HG03439 (cell line): Measurements from ENCODE around the gene MAP1B.

Experiments
- ATAC-seq: cut with Tn5 transposase; IDR thresholded peaks from one replicate; pipeline ENCODE4 v1.9.1; 2021; ENCODE audit warnings: mild to moderate bottlenecking, moderate library complexity; ENCODE audit not compliant: unreplicated experiment

The MAP1B gene

DNA sequence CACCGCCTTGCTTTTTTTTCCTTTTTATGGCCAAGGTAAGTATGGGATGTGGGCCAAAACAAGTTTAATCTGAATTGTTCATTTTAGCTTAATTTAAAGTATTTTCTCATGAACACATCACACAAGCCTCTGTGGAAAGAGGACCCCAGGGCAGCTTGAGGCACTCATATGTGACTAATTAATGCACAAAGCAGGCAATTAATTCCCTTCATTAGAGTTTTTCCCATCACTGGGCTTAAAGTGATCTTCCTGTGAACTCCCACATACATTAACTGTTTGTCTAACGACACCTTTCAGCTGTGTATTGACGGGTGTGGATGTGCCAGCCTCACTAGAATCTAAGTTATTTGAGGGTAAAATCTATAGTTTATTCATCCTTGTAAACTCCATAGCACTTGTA lies 109.5 kb downstream of the MAP1B start:
- ATAC-seq: no peak

GRCh38 chr5:72221099-72221498 lies 113.8 kb downstream of the MAP1B start:
- ATAC-seq: no peak

DNA sequence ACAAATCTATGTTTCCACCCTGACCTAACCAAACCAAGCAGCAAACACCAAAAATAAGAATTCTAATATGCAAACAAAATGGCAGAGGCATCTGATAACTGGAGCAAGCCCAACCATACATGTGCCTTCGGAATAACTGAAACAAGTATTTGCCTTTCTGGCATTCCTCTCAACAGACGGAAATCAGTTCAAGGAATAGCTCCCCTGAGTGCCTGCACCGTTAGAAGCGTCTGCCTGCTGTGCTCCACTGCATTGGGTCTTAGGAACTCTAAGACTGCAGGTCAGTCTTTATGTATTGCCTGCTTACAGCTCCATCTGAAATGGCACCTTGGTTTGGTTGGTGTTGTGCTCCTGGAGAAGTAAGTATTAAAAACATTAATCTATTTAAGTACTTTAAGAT lies 114.3 kb downstream of the MAP1B start:
- ATAC-seq: no peak

GRCh38 chr5:72222521-72222920 lies 115.2 kb downstream of the MAP1B start:
- no peak for ATAC-seq

- ATAC-seq: no peak
These were observed 116.1 kb downstream of the MAP1B start for GRCh38 chr5:72223371-72223770.

DNA sequence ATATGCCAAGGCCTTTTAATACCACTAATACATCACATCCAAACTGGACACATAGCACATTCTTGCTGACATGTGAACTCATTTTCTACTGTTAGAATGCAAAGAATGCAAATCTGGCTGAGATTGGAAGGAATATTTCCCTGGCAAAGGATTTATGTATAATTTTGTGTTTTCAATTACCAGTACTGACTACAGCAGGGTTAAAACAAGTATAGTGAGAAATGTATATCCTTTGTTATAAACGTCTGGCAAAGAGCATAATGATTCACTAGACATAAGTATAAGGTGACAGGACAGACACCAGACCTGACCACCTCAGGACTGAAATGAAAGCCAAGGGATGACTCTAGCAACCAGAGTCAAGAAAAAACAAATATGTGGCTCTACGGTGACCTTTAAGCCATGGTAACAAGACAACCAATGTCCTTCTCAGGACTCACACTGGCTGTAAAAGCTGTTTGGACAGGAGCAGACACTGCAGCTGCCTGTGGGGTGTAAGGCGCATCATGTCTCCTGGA lies 117.7 kb downstream of the MAP1B start:
- ATAC-seq: no peak

GRCh38 chr5:72225741-72226140 lies 118.5 kb downstream of the MAP1B start:
- no peak for ATAC-seq

DNA sequence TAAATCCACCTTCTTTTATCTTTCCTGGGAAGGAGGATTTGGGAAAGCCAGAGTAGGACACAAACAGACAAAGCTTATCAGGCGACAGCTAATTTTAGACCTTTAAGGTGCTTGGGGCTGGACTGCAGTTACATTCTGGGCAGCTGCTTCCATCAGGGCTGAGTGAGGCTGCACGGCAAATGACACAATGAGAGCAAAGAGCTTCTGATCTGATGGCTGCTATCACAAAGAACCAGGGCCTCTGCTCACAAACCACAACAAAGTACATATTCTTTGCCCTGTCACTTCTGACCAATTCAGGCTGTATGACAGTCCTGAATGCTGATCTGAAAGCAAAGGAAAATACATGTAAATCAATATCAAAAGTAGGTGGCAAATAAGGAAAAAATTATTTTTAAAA lies 119.7 kb downstream of the MAP1B start:
- no peak for ATAC-seq

DNA sequence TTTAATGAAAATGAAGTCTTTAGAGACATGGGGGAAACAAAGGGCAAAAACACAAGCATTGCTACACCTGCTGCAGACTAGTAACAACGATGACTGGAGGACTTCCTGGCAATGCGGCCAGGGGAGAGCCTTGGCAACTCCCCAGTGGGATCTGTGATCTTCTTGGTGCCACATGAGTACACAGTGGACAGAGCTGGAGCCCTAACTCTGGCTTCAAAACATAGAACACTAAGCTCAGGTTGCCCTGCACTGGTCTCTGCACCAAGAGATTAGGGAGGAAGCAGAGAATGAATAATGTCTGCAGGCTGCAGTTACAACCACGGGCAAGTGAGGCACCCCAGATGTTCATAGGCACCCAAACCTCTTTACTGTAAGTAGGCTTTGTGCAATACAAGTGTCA lies 121.7 kb downstream of the MAP1B start:
- no peak for ATAC-seq

- no peak for ATAC-seq
These were observed 124.9 kb downstream of the MAP1B start for GRCh38 chr5:72231991-72232703.

DNA sequence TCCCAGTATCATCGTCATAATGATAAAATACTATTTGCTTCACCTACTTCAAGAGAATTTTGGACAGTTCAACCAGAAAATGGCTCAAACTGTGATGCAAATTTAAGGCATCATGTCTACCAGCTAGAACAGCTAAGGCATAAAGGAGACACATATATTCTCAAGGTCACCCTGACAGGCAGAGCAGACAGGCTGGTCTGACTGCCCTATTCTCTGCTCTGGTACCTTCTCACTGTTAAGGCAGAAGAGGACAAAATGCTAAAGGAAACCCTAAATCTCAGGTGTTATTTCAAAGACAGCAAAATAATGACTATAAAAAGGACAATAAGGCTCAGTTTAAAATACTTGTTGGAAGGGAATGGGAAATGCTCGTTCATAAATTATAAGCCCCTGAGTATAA lies 125.6 kb downstream of the MAP1B start:
- ATAC-seq: no peak

GRCh38 chr5:72233835-72234234 lies 126.6 kb downstream of the MAP1B start:
- no peak for ATAC-seq

- peak; percentile 87 for ATAC-seq
These were observed 127.0 kb downstream of the MAP1B start for GRCh38 chr5:72234265-72234700.

DNA sequence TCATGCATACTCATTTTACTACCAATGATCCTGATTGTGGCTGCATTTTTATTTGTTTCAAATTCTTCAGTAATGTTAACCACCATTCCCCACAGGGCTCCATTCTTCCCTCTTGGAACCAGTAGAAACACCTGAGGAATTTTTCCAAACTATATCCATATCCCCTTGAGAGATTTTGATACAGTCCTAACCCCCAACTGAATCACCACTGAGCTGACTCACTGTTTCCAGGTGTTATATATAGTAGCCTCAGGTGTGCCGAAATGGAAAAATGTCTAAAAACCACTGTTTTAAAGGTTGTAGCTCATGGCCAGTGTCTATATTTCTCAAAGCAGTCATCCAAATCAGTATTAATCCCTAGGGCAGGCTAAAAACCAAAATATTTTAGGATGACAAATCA lies 127.6 kb downstream of the MAP1B start:
- ATAC-seq: no peak

GRCh38 chr5:72235725-72236124 lies 128.4 kb downstream of the MAP1B start:
- ATAC-seq: no peak

GRCh38 chr5:72237415-72237814 lies 130.1 kb downstream of the MAP1B start:
- ATAC-seq: no peak

GRCh38 chr5:72237879-72238278 lies 130.6 kb downstream of the MAP1B start:
- no peak for ATAC-seq

DNA sequence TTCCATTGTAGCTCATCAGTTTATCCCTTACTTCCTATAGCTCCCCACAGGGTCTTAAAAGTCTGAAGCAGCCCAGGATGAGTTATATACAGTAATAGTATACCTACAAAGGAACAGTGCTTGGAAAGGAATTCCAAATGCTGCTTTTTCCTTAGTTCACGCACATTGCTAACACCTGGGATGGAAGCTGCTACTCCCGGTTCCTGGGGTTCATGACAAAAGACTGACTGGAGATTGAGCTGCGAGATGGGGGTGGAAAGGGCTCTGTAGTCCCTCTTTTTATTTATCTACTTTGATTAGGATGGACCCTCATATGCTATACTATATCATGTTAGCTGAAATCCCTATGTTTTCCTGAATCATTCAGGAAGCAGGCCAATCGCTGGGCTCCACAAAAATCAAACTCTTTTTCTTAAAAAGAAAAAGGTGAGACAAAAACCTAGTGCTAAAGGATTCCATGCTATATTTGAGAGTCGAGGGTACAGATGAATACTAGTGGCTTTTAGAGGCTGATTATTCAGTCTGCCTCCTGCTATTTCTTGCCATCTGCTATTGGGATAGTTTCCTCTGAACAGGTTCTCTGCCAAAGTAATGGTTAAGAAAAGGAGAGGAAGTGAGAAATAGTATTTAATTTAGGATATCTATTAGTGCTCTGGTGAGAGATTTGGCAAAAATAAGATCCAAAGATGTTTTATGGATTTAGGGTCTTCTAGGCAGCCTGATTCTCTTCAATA lies 131.6 kb downstream of the MAP1B start:
- no peak for ATAC-seq

- ATAC-seq: no peak
These were observed 134.2 kb downstream of the MAP1B start for GRCh38 chr5:72241346-72242003.

DNA sequence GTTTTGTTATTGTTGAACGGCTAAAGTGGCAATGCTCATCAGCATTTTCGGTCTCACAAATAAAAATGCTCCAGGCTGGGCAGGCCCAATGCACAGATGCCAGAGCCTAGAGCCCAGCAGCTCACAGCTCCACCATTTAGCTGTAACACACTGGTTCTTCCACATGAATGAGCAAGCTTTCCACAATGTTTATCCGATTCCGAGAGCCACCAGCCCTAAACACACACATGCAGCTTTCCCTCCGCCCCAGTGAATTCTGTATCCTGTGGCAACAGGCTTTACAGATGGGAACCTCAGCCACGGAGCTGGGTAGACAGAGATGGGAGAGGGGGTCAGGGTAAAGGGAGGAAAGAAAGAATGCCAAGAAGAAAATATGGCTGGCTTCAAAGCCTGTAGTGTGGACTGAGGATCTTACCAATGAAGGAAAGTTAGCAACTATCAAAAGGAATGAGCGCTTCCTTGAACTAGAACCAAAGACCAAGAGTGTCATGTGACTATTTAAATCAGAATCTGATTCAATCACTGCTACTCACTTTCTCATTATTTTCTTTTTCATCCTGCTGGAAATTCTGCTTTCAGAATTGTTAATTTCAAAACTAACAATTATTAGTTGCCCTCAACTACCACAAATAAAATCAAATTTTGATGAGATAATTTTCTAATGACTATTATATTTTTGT lies 135.7 kb downstream of the MAP1B start:
- no peak for ATAC-seq

DNA sequence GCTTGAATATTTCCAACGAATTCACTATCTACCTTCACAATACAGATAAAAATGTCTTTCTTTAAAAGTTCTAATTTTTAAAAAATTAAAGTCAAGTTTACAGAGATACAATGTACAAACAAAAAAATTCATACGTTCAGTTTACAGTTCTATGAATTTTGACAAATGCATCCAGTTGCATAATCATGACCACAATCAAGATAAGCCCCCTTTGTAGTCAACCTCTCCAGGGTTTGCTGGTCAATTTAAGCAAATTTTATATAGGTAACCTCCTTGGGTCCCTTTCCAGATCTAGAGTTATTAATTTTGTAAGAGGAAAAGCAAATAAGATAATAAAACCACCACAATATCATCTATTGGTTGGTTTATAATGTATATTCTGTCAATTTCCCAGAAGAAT lies 136.4 kb downstream of the MAP1B start:
- ATAC-seq: no peak
